ENCODE results near the gene CARMIL1. TPM values are rescaled to one million over a fixed set of nuclear protein-coding genes. Genes with fewer than 3 reads are reported as not detected.

CARMIL1 gene
- total and polyA plus RNA-seq, 10 donors, result 3.7 to 34.8 (median 9.3) TPM

- WGBS, 5 donors, result 72 to 84% (median 77%) methylated on average over 3 of the region's 3 CpGs
- intact Hi-C loops (cut with DNase I; ENCODE audit: low total_unique reads), result no loop called here
- H3K36me3 ChIP-seq, result peaks cover 0 to 49% (median 4%) of the 10 kb centered on the region in 6 donors
- TF ChIP-seq CTCF (IDR thresholded peaks at IDR 0.05 in 8 of 11, conservative IDR thresholded peaks at IDR 0.05 in 3 of 11) (no peak), POLR2AphosphoS5 (IDR thresholded peaks at IDR 0.05) (no peak), POLR2A (IDR thresholded peaks at IDR 0.05) (no peak)
- H3K27me3 ChIP-seq (replicated peaks in 1 of 7), result no peaks in the 10 kb centered on the region
- H3K9me3 ChIP-seq, result no peaks in the 10 kb centered on the region
- DNase-seq, result no peak
- H3K4me1 ChIP-seq, result no peaks in the 10 kb centered on the region
- no peak overlapping the region for H3K4me3 ChIP-seq
- H3K27ac ChIP-seq, result no peak overlapping the region
These were observed 245.9 kb downstream of the CARMIL1 start for GRCh38 chr6:25525078-25525477.

GRCh38 chr6:25534942-25535631 is 255.9 kb downstream of the CARMIL1 start:
- Histone ChIP-seq H3K4me1 (peaks cover 0 to 5% (median 0%) of the 10 kb centered on the region in 6 donors), H3K4me3 (no peak overlapping the region), H3K27me3 (replicated peaks in 1 of 7) (no peaks in the 10 kb centered on the region), H3K27ac (no peak overlapping the region), H3K9me3 (no peaks in the 10 kb centered on the region), H3K36me3 (peaks cover 0 to 32% (median 0%) of the 10 kb centered on the region in 6 donors)
- no peak for TF ChIP-seq CTCF (IDR thresholded peaks at IDR 0.05 in 8 of 11, conservative IDR thresholded peaks at IDR 0.05 in 3 of 11)
- TF ChIP-seq POLR2AphosphoS5 (IDR thresholded peaks at IDR 0.05), result no peak
- TF ChIP-seq POLR2A (IDR thresholded peaks at IDR 0.05), result no peak
- intact Hi-C loops (cut with DNase I; ENCODE audit: low total_unique reads), result no loop called here
- no peak for DNase-seq
- 84 to 94% (median 91%) methylated on average over 5 of the region's 5 CpGs for WGBS, 5 donors

GRCh38 chr6:25535632-25536225 is 256.6 kb downstream of the CARMIL1 start:
- Histone ChIP-seq H3K4me3 (no peak overlapping the region), H3K4me1 (peaks cover 0 to 5% (median 0%) of the 10 kb centered on the region in 6 donors), H3K9me3 (no peaks in the 10 kb centered on the region), H3K36me3 (peaks cover 0 to 35% (median 2%) of the 10 kb centered on the region in 6 donors), H3K27ac (no peak overlapping the region), H3K27me3 (replicated peaks in 1 of 7) (no peaks in the 10 kb centered on the region)
- intact Hi-C loops (cut with DNase I; ENCODE audit: low total_unique reads), result no loop called here
- WGBS, 5 donors, result 70 to 92% (median 87%) methylated on average over 4 of the region's 4 CpGs
- no peak for DNase-seq
- no peak for TF ChIP-seq CTCF (IDR thresholded peaks at IDR 0.05 in 8 of 11, conservative IDR thresholded peaks at IDR 0.05 in 3 of 11)
- TF ChIP-seq POLR2A (IDR thresholded peaks at IDR 0.05), result no peak
- TF ChIP-seq POLR2AphosphoS5 (IDR thresholded peaks at IDR 0.05), result no peak

- no peak overlapping the region for H3K4me3 ChIP-seq
- 48 to 69% (median 58%) methylated on average over 4 of the region's 4 CpGs for WGBS, 5 donors
- H3K27me3 ChIP-seq (replicated peaks in 1 of 7), result no peaks in the 10 kb centered on the region
- DNase-seq, result no peak
- H3K27ac ChIP-seq, result no peak overlapping the region
- no peak for TF ChIP-seq POLR2AphosphoS5 (IDR thresholded peaks at IDR 0.05)
- no peak for TF ChIP-seq POLR2A (IDR thresholded peaks at IDR 0.05)
- TF ChIP-seq CTCF (IDR thresholded peaks at IDR 0.05 in 8 of 11, conservative IDR thresholded peaks at IDR 0.05 in 3 of 11), result no peak
- no peaks in the 10 kb centered on the region for H3K9me3 ChIP-seq
- intact Hi-C loops (cut with DNase I; ENCODE audit: low total_unique reads), result no loop called here
- H3K4me1 ChIP-seq, result peaks cover 0 to 5% (median 0%) of the 10 kb centered on the region in 6 donors
- peaks cover 0 to 45% (median 2%) of the 10 kb centered on the region in 6 donors for H3K36me3 ChIP-seq
These were observed 257.6 kb downstream of the CARMIL1 start for GRCh38 chr6:25536781-25537180.

Data from spleen (tissue), 11 donors.